ENCODE results near the gene METAP1D. TPM values are rescaled to one million over a fixed set of nuclear protein-coding genes. Genes with fewer than 3 reads are reported as not detected.

The METAP1D gene
- total RNA-seq, 6 donors from 2014 or later = 0.11 to 6.3 (median 2.9) TPM

- peaks cover 0 to 85% (median 54%) of the 10 kb centered on the region in 4 donors for H3K27me3 ChIP-seq
- H3K4me3 ChIP-seq = no peak overlapping the region
Measured at GRCh38 chr2:172105471-172106107, 105.8 kb downstream of the METAP1D start.

GRCh38 chr2:172106108-172106961 is 106.6 kb downstream of the METAP1D start:
- Histone ChIP-seq H3K9me3 (no peaks in the 10 kb centered on the region), H3K36me3 (no peaks in the 10 kb centered on the region), H3K27ac (no peak overlapping the region), H3K4me1 (peaks cover 39 to 55% (median 44%) of the 10 kb centered on the region in 4 donors), H3K4me3 (peak overlapping the region in 1 of 4 donors; percentile 26), H3K27me3 (peaks cover 0 to 78% (median 47%) of the 10 kb centered on the region in 4 donors)
- ATAC-seq (ENCODE audit: low FRiP score in 2 of 2) (peak in 1 of 2 donors; percentile 19), DNase-seq (peak in 1 of 2 donors; percentile 77)
- TF ChIP-seq CTCF (IDR thresholded peaks at IDR 0.05) (peak in 3 of 6 experiments; percentile 7 to 30 (median 21)), POLR2A (IDR thresholded peaks at IDR 0.05) (no peak)
- WGBS, 2 donors = 4 to 7% methylated on average over 19 to 37 of the region's 44 CpGs

More at GRCh38 chr2:172105471-172106107, 105.8 kb downstream of the METAP1D start:
- ATAC-seq (ENCODE audit: low FRiP score in 2 of 2) (no peak), DNase-seq (no peak)
- Histone ChIP-seq H3K4me1 (peaks cover 45 to 63% (median 51%) of the 10 kb centered on the region in 4 donors), H3K27ac (no peak overlapping the region), H3K36me3 (no peaks in the 10 kb centered on the region), H3K9me3 (no peaks in the 10 kb centered on the region)
- WGBS, 2 donors = 10 to 14% methylated on average over 20 to 23 of the region's 23 CpGs
- TF ChIP-seq CTCF (IDR thresholded peaks at IDR 0.05) (no peak), POLR2A (IDR thresholded peaks at IDR 0.05) (no peak), EP300 (IDR thresholded peaks at IDR 0.05) (no peak), POLR2AphosphoS5 (IDR thresholded peaks at IDR 0.05) (no peak)

- TF ChIP-seq EP300 (IDR thresholded peaks at IDR 0.05) (no peak), POLR2A (IDR thresholded peaks at IDR 0.05) (no peak), POLR2AphosphoS5 (IDR thresholded peaks at IDR 0.05) (no peak), CTCF (IDR thresholded peaks at IDR 0.05) (no peak)
- peak in 1 of 2 donors; percentile 77 for DNase-seq
- Histone ChIP-seq H3K36me3 (no peaks in the 10 kb centered on the region), H3K27me3 (peaks cover 0 to 62% (median 35%) of the 10 kb centered on the region in 4 donors), H3K4me3 (no peak overlapping the region), H3K9me3 (no peaks in the 10 kb centered on the region), H3K4me1 (peaks cover 24 to 39% (median 28%) of the 10 kb centered on the region in 4 donors), H3K27ac (no peak overlapping the region)
- ATAC-seq (ENCODE audit: low FRiP score in 2 of 2) = peak in 1 of 2 donors; percentile 18
- 17 to 18% methylated on average over 28 to 47 of the region's 51 CpGs for WGBS, 2 donors
Measured at GRCh38 chr2:172107690-172108586, 108.2 kb downstream of the METAP1D start.

- 19 to 29% methylated on average over 6 to 8 of the region's 8 CpGs for WGBS, 2 donors
- Histone ChIP-seq H3K9me3 (no peaks in the 10 kb centered on the region), H3K27ac (no peak overlapping the region), H3K27me3 (peaks cover 0 to 56% (median 34%) of the 10 kb centered on the region in 4 donors), H3K4me1 (peaks cover 18 to 33% (median 22%) of the 10 kb centered on the region in 4 donors), H3K36me3 (no peaks in the 10 kb centered on the region), H3K4me3 (no peak overlapping the region)
- DNase-seq (no peak), ATAC-seq (ENCODE audit: low FRiP score in 2 of 2) (no peak)
- TF ChIP-seq CTCF (IDR thresholded peaks at IDR 0.05) = no peak
- TF ChIP-seq EP300 (IDR thresholded peaks at IDR 0.05) = no peak
- TF ChIP-seq POLR2AphosphoS5 (IDR thresholded peaks at IDR 0.05) = no peak
- no peak for TF ChIP-seq POLR2A (IDR thresholded peaks at IDR 0.05)
Measured at GRCh38 chr2:172108587-172108930, 108.8 kb downstream of the METAP1D start.
